Left colon (tissue), 2 donors: ENCODE data around the gene ELAC1. TPM values are rescaled to one million over a fixed set of nuclear protein-coding genes. Genes with fewer than 3 reads are reported as not detected.
"Not testable (repeated sequence)": the region's sequence is repeated elsewhere in the genome, so short reads cannot be mapped to it uniquely, and the experiment has no call there.

Experiments
- ATAC-seq: fragments of 200-7000 bp; cut with Tn5 transposase; one replicate; pipeline ENCODE4 v1.9.1; 2020; ENCODE audit warnings: mild to moderate bottlenecking, moderate library complexity
- DNase-seq, 2 donors: peaks; one replicate each; pipeline ENCODE4 v3.0.0-alpha.2; 2020
- intact Hi-C, 2 donors: fragments of 100-400 bp; cut with DNase I in 1 of 2; cut with micrococcal nuclease in 1 of 2; formaldehyde crosslinking; loops; one replicate each; pipeline versions ENCODE4 v1.11.2 to v1.14.0; 2022; cut with DNase I, micrococcal nuclease
- total RNA-seq, 2 donors: library from RNA; stranded (reverse); fragmentation: NEBNext Ultra II Directional; extraction: Animal tissue kit (Norgen Biotek cat#: 25700); gene quantifications; one replicate each; pipeline ENCODE4 v1.2.1, GENCODE V29; 2021
- donor health status: DM: no; HTN: no; CAD: no.
- donor health status: DM: yes; HTN: yes; CAD: no.

ELAC1 gene
- total RNA-seq, 2 donors from 2014 or later = 8.6 to 9.4 TPM

- DNase-seq = no peak
- ATAC-seq = no peak
- intact Hi-C loops = no loop called here
Observed at GRCh38 chr18:50969448-50969847, 1.6 kb downstream of the ELAC1 start.

GRCh38 chr18:50970006-50970405 is 2.2 kb downstream of the ELAC1 start:
- DNase-seq (peak; percentile 57 to 61), ATAC-seq (peak; percentile 27)
- intact Hi-C loops = loop anchor here in 1 of 2 donors (10.0 kb wide), 1 partner anchor 55 kb away; no protein-coding TSS in a partner anchor

GRCh38 chr18:50972404-50972803 is 4.6 kb downstream of the ELAC1 start:
- intact Hi-C loops = loop anchor here in 1 of 2 donors (10.0 kb wide), 1 partner anchor 52 kb away; no protein-coding TSS in a partner anchor
- ATAC-seq, DNase-seq: not testable (repeated sequence)

- intact Hi-C loops = loop anchor here in 1 of 2 donors (10.0 kb wide), 1 partner anchor 51 kb away; no protein-coding TSS in a partner anchor
- DNase-seq (no peak), ATAC-seq (peak; percentile 92)
Observed at GRCh38 chr18:50973367-50974126, 5.7 kb downstream of the ELAC1 start.

- DNase-seq (no peak), ATAC-seq (no peak)
- intact Hi-C loops = loop anchor here in 1 of 2 donors (10.0 kb wide), 1 partner anchor 48 kb away; no protein-coding TSS in a partner anchor
Observed at GRCh38 chr18:50977037-50977760, 9.4 kb downstream of the ELAC1 start.

- intact Hi-C loops = no loop called here
- peak; percentile 13 for ATAC-seq
Observed at GRCh38 chr18:50981381-50981780, 13.5 kb downstream of the ELAC1 start.

GRCh38 chr18:50982086-50982801 is 14.4 kb downstream of the ELAC1 start:
- ATAC-seq (peak; percentile 93), DNase-seq (peak; percentile 12 to 44)
- intact Hi-C loops = no loop called here

More at GRCh38 chr18:50981381-50981780, 13.5 kb downstream of the ELAC1 start:
- DNase-seq = no peak

GRCh38 chr18:50982802-50983179 is 15.0 kb downstream of the ELAC1 start:
- DNase-seq (no peak), ATAC-seq (peak; percentile 9)
- intact Hi-C loops = no loop called here

- intact Hi-C loops = no loop called here
Observed at GRCh38 chr18:50986360-50987087, 18.7 kb downstream of the ELAC1 start.

GRCh38 chr18:50987261-50987660 is 19.4 kb downstream of the ELAC1 start:
- ATAC-seq = no peak
- intact Hi-C loops = no loop called here
- no peak for DNase-seq

More at GRCh38 chr18:50986360-50987087, 18.7 kb downstream of the ELAC1 start:
- DNase-seq (no peak), ATAC-seq (no peak)

- intact Hi-C loops = no loop called here
- DNase-seq (no peak), ATAC-seq (no peak)
Observed at GRCh38 chr18:50989711-50990110, 21.9 kb downstream of the ELAC1 start.

- DNase-seq (no peak), ATAC-seq (no peak)
- intact Hi-C loops = no loop called here
Observed at GRCh38 chr18:50992351-50992762, 24.5 kb downstream of the ELAC1 start.

- no peak for ATAC-seq
- intact Hi-C loops = no loop called here
Observed at GRCh38 chr18:50994031-50994430, 26.2 kb downstream of the ELAC1 start.

GRCh38 chr18:51003174-51003573 is 35.3 kb downstream of the ELAC1 start:
- DNase-seq, intact Hi-C loops, ATAC-seq: not testable (repeated sequence)

More at GRCh38 chr18:50994031-50994430, 26.2 kb downstream of the ELAC1 start:
- DNase-seq = no peak

GRCh38 chr18:51006061-51006818 is 38.4 kb downstream of the ELAC1 start:
- no peak for DNase-seq
- no peak for ATAC-seq
- intact Hi-C loops = no loop called here

- no peak for DNase-seq
- no peak for ATAC-seq
- intact Hi-C loops = no loop called here
Observed at GRCh38 chr18:51006948-51007789, 39.3 kb downstream of the ELAC1 start.

GRCh38 chr18:51007790-51008139 is 39.9 kb downstream of the ELAC1 start:
- no peak for DNase-seq
- intact Hi-C loops = no loop called here

More at GRCh38 chr18:51007790-51008139, 39.9 kb downstream of the ELAC1 start:
- ATAC-seq = no peak
